Measurements from ENCODE around the gene TTLL7. TPM values are rescaled to one million over a fixed set of nuclear protein-coding genes. Genes with fewer than 3 reads are reported as not detected.

The TTLL7 gene
- total and polyA plus RNA-seq, 7 experiments from 2014 or later = 0.27 to 2.1 (median 1.1) TPM; not detected in 4

GRCh38 chr1:83997631-83998030, 1.3 kb downstream of the TTLL7 start:
- H3K4me3 Mint-ChIP-seq = no peak overlapping the region
- ChIA-PET CTCF (no interaction called here), POLR2A (no interaction called here)
- ATAC-seq (no peak), DNase-seq (no peak)
- no peak overlapping the region for H3K27ac Mint-ChIP-seq
- Histone ChIP-seq H3K27ac (ENCODE audit: low read depth, low read length) (no peak overlapping the region), H3K36me3 (ENCODE audit: control insufficient read depth in 2 of 3, insufficient read depth in 3 of 3, low read length in 3 of 3) (no peaks in the 10 kb centered on the region), H3K4me3 (ENCODE audit: low read length) (no peak overlapping the region), H3K4me1 (ENCODE audit: control insufficient read depth in 2 of 2, insufficient read depth in 2 of 2, low read length in 2 of 2) (peaks cover 6 to 7% of the 10 kb centered on the region in 2 donors), H3K9me3 (ENCODE audit: control insufficient read depth in 2 of 3, low read length in 3 of 3) (no peaks in the 10 kb centered on the region), H3K27me3 (ENCODE audit: control insufficient read depth in 2 of 2, insufficient read depth in 2 of 2, low read length in 2 of 2) (peaks cover 4 to 13% of the 10 kb centered on the region in 2 donors)
- H3K36me3 Mint-ChIP-seq = no peaks in the 10 kb centered on the region
- peaks cover 66 to 82% (median 73%) of the 10 kb centered on the region in 5 donors for H3K27me3 Mint-ChIP-seq
- H3K9me3 Mint-ChIP-seq = peaks cover 0 to 3% (median 0%) of the 10 kb centered on the region in 11 donors
- intact Hi-C loops (cut with micrococcal nuclease) = loop anchor here (2.0 to 5.0 kb wide), 5 partner anchors 80 to 437 kb away; no protein-coding TSS in a partner anchor
- peaks cover 9 to 20% (median 17%) of the 10 kb centered on the region in 7 donors for H3K4me1 Mint-ChIP-seq

GRCh38 chr1:83996621-83997020, 2.3 kb downstream of the TTLL7 start:
- CTCF ChIA-PET = no interaction called here

GRCh38 chr1:83996191-83996590, 2.7 kb downstream of the TTLL7 start:
- Histone ChIP-seq H3K27me3 (ENCODE audit: control insufficient read depth in 2 of 2, insufficient read depth in 2 of 2, low read length in 2 of 2) (peaks cover 4 to 13% of the 10 kb centered on the region in 2 donors), H3K9me3 (ENCODE audit: control insufficient read depth in 2 of 3, low read length in 3 of 3) (no peaks in the 10 kb centered on the region), H3K4me1 (ENCODE audit: control insufficient read depth in 2 of 2, insufficient read depth in 2 of 2, low read length in 2 of 2) (peaks cover 6 to 7% of the 10 kb centered on the region in 2 donors), H3K4me3 (ENCODE audit: low read length) (no peak overlapping the region), H3K27ac (ENCODE audit: low read depth, low read length) (no peak overlapping the region), H3K36me3 (ENCODE audit: control insufficient read depth in 2 of 3, insufficient read depth in 3 of 3, low read length in 3 of 3) (no peaks in the 10 kb centered on the region)
- peaks cover 56 to 78% (median 71%) of the 10 kb centered on the region in 5 donors for H3K27me3 Mint-ChIP-seq
- no peak overlapping the region for H3K4me3 Mint-ChIP-seq
- CTCF ChIA-PET = no interaction called here
- ATAC-seq = no peak
- H3K9me3 Mint-ChIP-seq = peaks cover 0 to 3% (median 0%) of the 10 kb centered on the region in 11 donors
- POLR2A ChIA-PET = no interaction called here
- no peaks in the 10 kb centered on the region for H3K36me3 Mint-ChIP-seq
- no peak overlapping the region for H3K27ac Mint-ChIP-seq
- H3K4me1 Mint-ChIP-seq = peaks cover 9 to 20% (median 17%) of the 10 kb centered on the region in 7 donors
- intact Hi-C loops (cut with micrococcal nuclease) = loop anchor here (5.0 kb wide), 3 partner anchors 81 to 126 kb away; no protein-coding TSS in a partner anchor
- no peak for DNase-seq

More at GRCh38 chr1:83996621-83997020, 2.3 kb downstream of the TTLL7 start:
- POLR2A ChIA-PET = no interaction called here
- no peak overlapping the region for H3K27ac ChIP-seq (ENCODE audit: low read depth, low read length)
- no peaks in the 10 kb centered on the region for H3K36me3 ChIP-seq (ENCODE audit: control insufficient read depth in 2 of 3, insufficient read depth in 3 of 3, low read length in 3 of 3)
- H3K4me1 Mint-ChIP-seq = peaks cover 9 to 20% (median 17%) of the 10 kb centered on the region in 7 donors
- H3K4me1 ChIP-seq (ENCODE audit: control insufficient read depth in 2 of 2, insufficient read depth in 2 of 2, low read length in 2 of 2) = peaks cover 6 to 7% of the 10 kb centered on the region in 2 donors
- no peak overlapping the region for H3K4me3 Mint-ChIP-seq
- no peak for DNase-seq
- ATAC-seq = no peak
- no peaks in the 10 kb centered on the region for H3K36me3 Mint-ChIP-seq
- H3K9me3 Mint-ChIP-seq = peaks cover 0 to 3% (median 0%) of the 10 kb centered on the region in 11 donors
- peaks cover 61 to 83% (median 75%) of the 10 kb centered on the region in 5 donors for H3K27me3 Mint-ChIP-seq
- no peak overlapping the region for H3K4me3 ChIP-seq (ENCODE audit: low read length)
- peaks cover 4 to 13% of the 10 kb centered on the region in 2 donors for H3K27me3 ChIP-seq (ENCODE audit: control insufficient read depth in 2 of 2, insufficient read depth in 2 of 2, low read length in 2 of 2)
- intact Hi-C loops (cut with micrococcal nuclease) = loop anchor here (5.0 kb wide), 3 partner anchors 81 to 126 kb away; no protein-coding TSS in a partner anchor
- no peaks in the 10 kb centered on the region for H3K9me3 ChIP-seq (ENCODE audit: control insufficient read depth in 2 of 3, low read length in 3 of 3)
- H3K27ac Mint-ChIP-seq = no peak overlapping the region

GRCh38 chr1:83995649-83996048, 3.3 kb downstream of the TTLL7 start:
- intact Hi-C loops (cut with micrococcal nuclease) = loop anchor here (5.0 kb wide), 3 partner anchors 82 to 127 kb away; no protein-coding TSS in a partner anchor
- no peaks in the 10 kb centered on the region for H3K9me3 ChIP-seq (ENCODE audit: control insufficient read depth in 2 of 3, low read length in 3 of 3)
- Mint-ChIP-seq H3K9me3 (peaks cover 0 to 3% (median 0%) of the 10 kb centered on the region in 11 donors), H3K36me3 (no peaks in the 10 kb centered on the region), H3K4me1 (peaks cover 9 to 19% (median 17%) of the 10 kb centered on the region in 7 donors), H3K4me3 (no peak overlapping the region), H3K27ac (no peak overlapping the region), H3K27me3 (peaks cover 51 to 78% (median 71%) of the 10 kb centered on the region in 5 donors)
- ATAC-seq (no peak), DNase-seq (no peak)
- ChIA-PET CTCF (no interaction called here), POLR2A (no interaction called here)
- H3K4me3 ChIP-seq (ENCODE audit: low read length) = no peak overlapping the region
- peaks cover 4 to 9% of the 10 kb centered on the region in 2 donors for H3K27me3 ChIP-seq (ENCODE audit: control insufficient read depth in 2 of 2, insufficient read depth in 2 of 2, low read length in 2 of 2)
- no peak overlapping the region for H3K27ac ChIP-seq (ENCODE audit: low read depth, low read length)
- H3K4me1 ChIP-seq (ENCODE audit: control insufficient read depth in 2 of 2, insufficient read depth in 2 of 2, low read length in 2 of 2) = peaks cover 6 to 7% of the 10 kb centered on the region in 2 donors
- no peaks in the 10 kb centered on the region for H3K36me3 ChIP-seq (ENCODE audit: control insufficient read depth in 2 of 3, insufficient read depth in 3 of 3, low read length in 3 of 3)

- CTCF ChIA-PET = no interaction called here
- POLR2A ChIA-PET = no interaction called here
- DNase-seq (no peak), ATAC-seq (no peak)
- Mint-ChIP-seq H3K4me1 (peaks cover 0 to 5% (median 4%) of the 10 kb centered on the region in 7 donors), H3K27me3 (peaks cover 35 to 70% (median 65%) of the 10 kb centered on the region in 5 donors), H3K4me3 (no peak overlapping the region), H3K9me3 (peaks cover 0 to 3% (median 0%) of the 10 kb centered on the region in 11 donors), H3K36me3 (no peaks in the 10 kb centered on the region), H3K27ac (no peak overlapping the region)
- Histone ChIP-seq H3K4me3 (ENCODE audit: low read length) (no peak overlapping the region), H3K9me3 (ENCODE audit: control insufficient read depth in 2 of 3, low read length in 3 of 3) (no peaks in the 10 kb centered on the region), H3K27me3 (ENCODE audit: control insufficient read depth in 2 of 2, insufficient read depth in 2 of 2, low read length in 2 of 2) (peaks cover 0 to 4% of the 10 kb centered on the region in 2 donors), H3K27ac (ENCODE audit: low read depth, low read length) (no peak overlapping the region), H3K36me3 (ENCODE audit: control insufficient read depth in 2 of 3, insufficient read depth in 3 of 3, low read length in 3 of 3) (no peaks in the 10 kb centered on the region), H3K4me1 (ENCODE audit: control insufficient read depth in 2 of 2, insufficient read depth in 2 of 2, low read length in 2 of 2) (no peaks in the 10 kb centered on the region)
- intact Hi-C loops (cut with micrococcal nuclease) = no loop called here
These were observed 4.8 kb downstream of the TTLL7 start for GRCh38 chr1:83994111-83994510.

GRCh38 chr1:83990734-83991133, 8.2 kb downstream of the TTLL7 start:
- H3K4me1 ChIP-seq (ENCODE audit: control insufficient read depth in 2 of 2, insufficient read depth in 2 of 2, low read length in 2 of 2) = no peaks in the 10 kb centered on the region
- CTCF ChIA-PET = no interaction called here
- Mint-ChIP-seq H3K27ac (no peak overlapping the region), H3K4me3 (no peak overlapping the region), H3K9me3 (peaks cover 0 to 11% (median 9%) of the 10 kb centered on the region in 11 donors), H3K36me3 (peaks cover 0 to 6% (median 0%) of the 10 kb centered on the region in 5 donors), H3K4me1 (no peaks in the 10 kb centered on the region), H3K27me3 (peaks cover 17 to 52% (median 42%) of the 10 kb centered on the region in 5 donors)
- peaks cover 0 to 4% (median 0%) of the 10 kb centered on the region in 3 experiments for H3K9me3 ChIP-seq (ENCODE audit: control insufficient read depth in 2 of 3, low read length in 3 of 3)
- no peak for ATAC-seq
- no peaks in the 10 kb centered on the region for H3K36me3 ChIP-seq (ENCODE audit: control insufficient read depth in 2 of 3, insufficient read depth in 3 of 3, low read length in 3 of 3)
- H3K27ac ChIP-seq (ENCODE audit: low read depth, low read length) = no peak overlapping the region
- H3K27me3 ChIP-seq (ENCODE audit: control insufficient read depth in 2 of 2, insufficient read depth in 2 of 2, low read length in 2 of 2) = no peaks in the 10 kb centered on the region
- H3K4me3 ChIP-seq (ENCODE audit: low read length) = no peak overlapping the region
- no peak for DNase-seq
- POLR2A ChIA-PET = no interaction called here
- intact Hi-C loops (cut with micrococcal nuclease) = no loop called here

- Histone ChIP-seq H3K4me3 (ENCODE audit: low read length) (no peak overlapping the region), H3K4me1 (ENCODE audit: control insufficient read depth in 2 of 2, insufficient read depth in 2 of 2, low read length in 2 of 2) (no peaks in the 10 kb centered on the region), H3K9me3 (ENCODE audit: control insufficient read depth in 2 of 3, low read length in 3 of 3) (peaks cover 0 to 4% (median 0%) of the 10 kb centered on the region in 3 experiments), H3K27ac (ENCODE audit: low read depth, low read length) (no peak overlapping the region), H3K27me3 (ENCODE audit: control insufficient read depth in 2 of 2, insufficient read depth in 2 of 2, low read length in 2 of 2) (no peaks in the 10 kb centered on the region), H3K36me3 (ENCODE audit: control insufficient read depth in 2 of 3, insufficient read depth in 3 of 3, low read length in 3 of 3) (no peaks in the 10 kb centered on the region)
- peaks cover 0 to 6% (median 0%) of the 10 kb centered on the region in 5 donors for H3K36me3 Mint-ChIP-seq
- ChIA-PET CTCF (no interaction called here), POLR2A (no interaction called here)
- DNase-seq (no peak), ATAC-seq (no peak)
- intact Hi-C loops (cut with micrococcal nuclease) = no loop called here
- no peak overlapping the region for H3K27ac Mint-ChIP-seq
- H3K4me1 Mint-ChIP-seq = no peaks in the 10 kb centered on the region
- peaks cover 2 to 19% (median 8%) of the 10 kb centered on the region in 5 donors for H3K27me3 Mint-ChIP-seq
- H3K4me3 Mint-ChIP-seq = no peak overlapping the region
- peaks cover 0 to 25% (median 9%) of the 10 kb centered on the region in 11 donors for H3K9me3 Mint-ChIP-seq
These were observed 13.9 kb downstream of the TTLL7 start for GRCh38 chr1:83985048-83985447.
